Measurements from ENCODE around the gene ARID5A. TPM values are rescaled to one million over a fixed set of nuclear protein-coding genes. Genes with fewer than 3 reads are reported as not detected.

Gene ARID5A
- total and polyA plus RNA-seq, 2 experiments from 2014 or later = 5.5 to 7.7 TPM

DNA sequence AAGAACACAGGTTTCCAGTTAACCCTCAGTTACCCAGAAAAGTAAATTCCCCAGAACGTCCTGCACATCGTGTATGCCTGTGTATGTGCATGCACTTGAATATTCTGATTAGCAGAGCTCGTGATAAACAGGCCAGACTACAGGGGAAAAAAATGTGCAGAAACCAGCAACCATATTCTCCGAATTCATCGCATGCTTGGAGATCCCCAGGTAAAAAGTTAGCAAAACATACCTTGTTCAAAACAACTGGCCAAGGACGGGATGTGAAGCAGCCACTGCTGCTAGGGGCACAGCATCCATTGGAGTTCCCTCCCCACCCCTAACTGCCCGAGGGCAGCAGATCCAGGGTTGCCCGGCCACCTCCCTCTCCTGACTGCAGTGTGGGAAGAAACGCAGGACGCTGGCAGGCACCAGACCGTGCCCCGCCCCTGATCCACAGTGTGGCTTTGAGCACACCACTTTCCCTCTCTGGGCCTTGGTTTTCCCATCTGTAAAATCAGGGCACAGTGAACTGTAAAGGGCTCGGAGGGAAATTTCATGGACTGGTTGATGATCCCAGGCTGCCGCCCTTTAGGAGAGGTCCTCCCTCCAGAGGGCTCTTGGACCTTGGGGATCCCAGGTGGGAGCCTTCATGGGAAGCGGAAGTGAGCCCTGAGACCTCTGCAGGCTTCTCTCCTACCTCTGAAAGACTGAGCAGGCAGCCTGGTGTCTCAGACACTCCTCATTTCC is 11.9 kb upstream of the ARID5A start:
- Histone ChIP-seq H3F3A (replicated peaks; ENCODE audit: low read depth) (no peaks in the 10 kb centered on the region), H3K27ac (ENCODE audit: low read depth) (no peak overlapping the region), H3K9me2 (ENCODE audit: insufficient read depth) (no peaks in the 10 kb centered on the region), H3K36me3 (ENCODE audit: insufficient read depth) (no peaks in the 10 kb centered on the region), H3K4me1 (ENCODE audit: insufficient read depth) (peaks cover 12% of the 10 kb centered on the region), H3K27me3 (ENCODE audit: insufficient read depth) (peaks cover 22% of the 10 kb centered on the region), H3K4me3 (no peak overlapping the region), H2AFZ (no peak overlapping the region), H4K20me1 (replicated peaks; ENCODE audit: insufficient read depth) (no peaks in the 10 kb centered on the region), H3K79me2 (replicated peaks; ENCODE audit: insufficient read depth) (no peaks in the 10 kb centered on the region), H3K4me2 (no peak overlapping the region)
- Mint-ChIP-seq H3K36me3 (ENCODE audit: low read depth) (no peaks in the 10 kb centered on the region), H3K4me1 (peaks cover 16% of the 10 kb centered on the region), H3K4me3 (no peak overlapping the region), H3K27ac (no peak overlapping the region), H3K27me3 (ENCODE audit: insufficient read depth, low read depth, poor library complexity) (peaks cover 26% of the 10 kb centered on the region), H3K9me3 (no peaks in the 10 kb centered on the region)
- DNase-seq (ENCODE audit: low spot score) = no peak
- TF ChIP-seq, protein P1, sequence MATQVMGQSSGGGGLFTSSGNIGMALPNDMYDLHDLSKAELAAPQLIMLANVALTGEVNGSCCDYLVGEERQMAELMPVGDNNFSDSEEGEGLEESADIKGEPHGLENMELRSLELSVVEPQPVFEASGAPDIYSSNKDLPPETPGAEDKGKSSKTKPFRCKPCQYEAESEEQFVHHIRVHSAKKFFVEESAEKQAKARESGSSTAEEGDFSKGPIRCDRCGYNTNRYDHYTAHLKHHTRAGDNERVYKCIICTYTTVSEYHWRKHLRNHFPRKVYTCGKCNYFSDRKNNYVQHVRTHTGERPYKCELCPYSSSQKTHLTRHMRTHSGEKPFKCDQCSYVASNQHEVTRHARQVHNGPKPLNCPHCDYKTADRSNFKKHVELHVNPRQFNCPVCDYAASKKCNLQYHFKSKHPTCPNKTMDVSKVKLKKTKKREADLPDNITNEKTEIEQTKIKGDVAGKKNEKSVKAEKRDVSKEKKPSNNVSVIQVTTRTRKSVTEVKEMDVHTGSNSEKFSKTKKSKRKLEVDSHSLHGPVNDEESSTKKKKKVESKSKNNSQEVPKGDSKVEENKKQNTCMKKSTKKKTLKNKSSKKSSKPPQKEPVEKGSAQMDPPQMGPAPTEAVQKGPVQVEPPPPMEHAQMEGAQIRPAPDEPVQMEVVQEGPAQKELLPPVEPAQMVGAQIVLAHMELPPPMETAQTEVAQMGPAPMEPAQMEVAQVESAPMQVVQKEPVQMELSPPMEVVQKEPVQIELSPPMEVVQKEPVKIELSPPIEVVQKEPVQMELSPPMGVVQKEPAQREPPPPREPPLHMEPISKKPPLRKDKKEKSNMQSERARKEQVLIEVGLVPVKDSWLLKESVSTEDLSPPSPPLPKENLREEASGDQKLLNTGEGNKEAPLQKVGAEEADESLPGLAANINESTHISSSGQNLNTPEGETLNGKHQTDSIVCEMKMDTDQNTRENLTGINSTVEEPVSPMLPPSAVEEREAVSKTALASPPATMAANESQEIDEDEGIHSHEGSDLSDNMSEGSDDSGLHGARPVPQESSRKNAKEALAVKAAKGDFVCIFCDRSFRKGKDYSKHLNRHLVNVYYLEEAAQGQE (IDR thresholded peaks at IDR 0.05; ENCODE audit: unreplicated experiment) = no peak
- TF ChIP-seq POLR2AphosphoS5 (IDR thresholded peaks at IDR 0.05; ENCODE audit: low read depth) (no peak), CREB1 (CRISPR knock-in tag; IDR thresholded peaks at IDR 0.05; ENCODE audit: low read depth) (no peak), ZNF331 (CRISPR knock-in tag; IDR thresholded peaks at IDR 0.05; ENCODE audit: low read depth) (no peak), ZNF114 (CRISPR knock-in tag; IDR thresholded peaks at IDR 0.05) (no peak), EZH2phosphoT487 (IDR thresholded peaks at IDR 0.05; ENCODE audit: unreplicated experiment) (no peak), STAT1 (IDR thresholded peaks at IDR 0.05; ENCODE audit: unreplicated experiment) (no peak), JUNB (IDR thresholded peaks at IDR 0.05; ENCODE audit: unreplicated experiment) (no peak)
- TF ChIP-seq, protein P2, sequence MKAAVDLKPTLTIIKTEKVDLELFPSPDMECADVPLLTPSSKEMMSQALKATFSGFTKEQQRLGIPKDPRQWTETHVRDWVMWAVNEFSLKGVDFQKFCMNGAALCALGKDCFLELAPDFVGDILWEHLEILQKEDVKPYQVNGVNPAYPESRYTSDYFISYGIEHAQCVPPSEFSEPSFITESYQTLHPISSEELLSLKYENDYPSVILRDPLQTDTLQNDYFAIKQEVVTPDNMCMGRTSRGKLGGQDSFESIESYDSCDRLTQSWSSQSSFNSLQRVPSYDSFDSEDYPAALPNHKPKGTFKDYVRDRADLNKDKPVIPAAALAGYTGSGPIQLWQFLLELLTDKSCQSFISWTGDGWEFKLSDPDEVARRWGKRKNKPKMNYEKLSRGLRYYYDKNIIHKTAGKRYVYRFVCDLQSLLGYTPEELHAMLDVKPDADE (IDR thresholded peaks at IDR 0.05) = no peak
- no peak for ATAC-seq

DNA sequence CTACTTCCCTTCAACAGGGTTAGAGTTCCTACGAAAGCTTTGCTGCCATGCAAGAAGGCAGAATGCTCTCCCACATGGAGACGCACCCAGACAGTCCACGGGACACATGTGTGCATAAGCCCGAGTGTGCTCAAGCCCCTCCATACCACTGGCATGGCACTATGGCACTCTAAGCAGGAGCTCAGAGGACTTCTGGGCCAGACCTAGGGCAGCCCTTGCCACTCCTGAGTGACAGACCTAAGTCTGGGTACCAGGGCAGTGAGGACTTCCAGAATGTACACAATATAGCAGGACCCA is 11.4 kb upstream of the ARID5A start:
- no peaks in the 10 kb centered on the region for H3K36me3 ChIP-seq (ENCODE audit: insufficient read depth)
- Mint-ChIP-seq H3K27me3 (ENCODE audit: insufficient read depth, low read depth, poor library complexity) (peaks cover 26% of the 10 kb centered on the region), H3K4me3 (no peak overlapping the region), H3K9me3 (no peaks in the 10 kb centered on the region), H3K4me1 (peaks cover 16% of the 10 kb centered on the region), H3K36me3 (ENCODE audit: low read depth) (no peaks in the 10 kb centered on the region), H3K27ac (no peak overlapping the region)
- no peak overlapping the region for H3K4me3 ChIP-seq
- H3K9me2 ChIP-seq (ENCODE audit: insufficient read depth) = no peaks in the 10 kb centered on the region
- H2AFZ ChIP-seq = no peak overlapping the region
- H3K4me1 ChIP-seq (ENCODE audit: insufficient read depth) = peaks cover 12% of the 10 kb centered on the region
- no peak overlapping the region for H3K4me2 ChIP-seq
- H4K20me1 ChIP-seq (replicated peaks; ENCODE audit: insufficient read depth) = no peaks in the 10 kb centered on the region
- H3F3A ChIP-seq (replicated peaks; ENCODE audit: low read depth) = no peaks in the 10 kb centered on the region
- no peak overlapping the region for H3K27ac ChIP-seq (ENCODE audit: low read depth)
- no peaks in the 10 kb centered on the region for H3K79me2 ChIP-seq (replicated peaks; ENCODE audit: insufficient read depth)
- ATAC-seq (no peak), DNase-seq (ENCODE audit: low spot score) (no peak)
- H3K27me3 ChIP-seq (ENCODE audit: insufficient read depth) = peaks cover 22% of the 10 kb centered on the region
- TF ChIP-seq, protein P2 (IDR thresholded peaks at IDR 0.05) = no peak
- TF ChIP-seq STAT1 (IDR thresholded peaks at IDR 0.05; ENCODE audit: unreplicated experiment) = no peak
- TF ChIP-seq, protein P3, sequence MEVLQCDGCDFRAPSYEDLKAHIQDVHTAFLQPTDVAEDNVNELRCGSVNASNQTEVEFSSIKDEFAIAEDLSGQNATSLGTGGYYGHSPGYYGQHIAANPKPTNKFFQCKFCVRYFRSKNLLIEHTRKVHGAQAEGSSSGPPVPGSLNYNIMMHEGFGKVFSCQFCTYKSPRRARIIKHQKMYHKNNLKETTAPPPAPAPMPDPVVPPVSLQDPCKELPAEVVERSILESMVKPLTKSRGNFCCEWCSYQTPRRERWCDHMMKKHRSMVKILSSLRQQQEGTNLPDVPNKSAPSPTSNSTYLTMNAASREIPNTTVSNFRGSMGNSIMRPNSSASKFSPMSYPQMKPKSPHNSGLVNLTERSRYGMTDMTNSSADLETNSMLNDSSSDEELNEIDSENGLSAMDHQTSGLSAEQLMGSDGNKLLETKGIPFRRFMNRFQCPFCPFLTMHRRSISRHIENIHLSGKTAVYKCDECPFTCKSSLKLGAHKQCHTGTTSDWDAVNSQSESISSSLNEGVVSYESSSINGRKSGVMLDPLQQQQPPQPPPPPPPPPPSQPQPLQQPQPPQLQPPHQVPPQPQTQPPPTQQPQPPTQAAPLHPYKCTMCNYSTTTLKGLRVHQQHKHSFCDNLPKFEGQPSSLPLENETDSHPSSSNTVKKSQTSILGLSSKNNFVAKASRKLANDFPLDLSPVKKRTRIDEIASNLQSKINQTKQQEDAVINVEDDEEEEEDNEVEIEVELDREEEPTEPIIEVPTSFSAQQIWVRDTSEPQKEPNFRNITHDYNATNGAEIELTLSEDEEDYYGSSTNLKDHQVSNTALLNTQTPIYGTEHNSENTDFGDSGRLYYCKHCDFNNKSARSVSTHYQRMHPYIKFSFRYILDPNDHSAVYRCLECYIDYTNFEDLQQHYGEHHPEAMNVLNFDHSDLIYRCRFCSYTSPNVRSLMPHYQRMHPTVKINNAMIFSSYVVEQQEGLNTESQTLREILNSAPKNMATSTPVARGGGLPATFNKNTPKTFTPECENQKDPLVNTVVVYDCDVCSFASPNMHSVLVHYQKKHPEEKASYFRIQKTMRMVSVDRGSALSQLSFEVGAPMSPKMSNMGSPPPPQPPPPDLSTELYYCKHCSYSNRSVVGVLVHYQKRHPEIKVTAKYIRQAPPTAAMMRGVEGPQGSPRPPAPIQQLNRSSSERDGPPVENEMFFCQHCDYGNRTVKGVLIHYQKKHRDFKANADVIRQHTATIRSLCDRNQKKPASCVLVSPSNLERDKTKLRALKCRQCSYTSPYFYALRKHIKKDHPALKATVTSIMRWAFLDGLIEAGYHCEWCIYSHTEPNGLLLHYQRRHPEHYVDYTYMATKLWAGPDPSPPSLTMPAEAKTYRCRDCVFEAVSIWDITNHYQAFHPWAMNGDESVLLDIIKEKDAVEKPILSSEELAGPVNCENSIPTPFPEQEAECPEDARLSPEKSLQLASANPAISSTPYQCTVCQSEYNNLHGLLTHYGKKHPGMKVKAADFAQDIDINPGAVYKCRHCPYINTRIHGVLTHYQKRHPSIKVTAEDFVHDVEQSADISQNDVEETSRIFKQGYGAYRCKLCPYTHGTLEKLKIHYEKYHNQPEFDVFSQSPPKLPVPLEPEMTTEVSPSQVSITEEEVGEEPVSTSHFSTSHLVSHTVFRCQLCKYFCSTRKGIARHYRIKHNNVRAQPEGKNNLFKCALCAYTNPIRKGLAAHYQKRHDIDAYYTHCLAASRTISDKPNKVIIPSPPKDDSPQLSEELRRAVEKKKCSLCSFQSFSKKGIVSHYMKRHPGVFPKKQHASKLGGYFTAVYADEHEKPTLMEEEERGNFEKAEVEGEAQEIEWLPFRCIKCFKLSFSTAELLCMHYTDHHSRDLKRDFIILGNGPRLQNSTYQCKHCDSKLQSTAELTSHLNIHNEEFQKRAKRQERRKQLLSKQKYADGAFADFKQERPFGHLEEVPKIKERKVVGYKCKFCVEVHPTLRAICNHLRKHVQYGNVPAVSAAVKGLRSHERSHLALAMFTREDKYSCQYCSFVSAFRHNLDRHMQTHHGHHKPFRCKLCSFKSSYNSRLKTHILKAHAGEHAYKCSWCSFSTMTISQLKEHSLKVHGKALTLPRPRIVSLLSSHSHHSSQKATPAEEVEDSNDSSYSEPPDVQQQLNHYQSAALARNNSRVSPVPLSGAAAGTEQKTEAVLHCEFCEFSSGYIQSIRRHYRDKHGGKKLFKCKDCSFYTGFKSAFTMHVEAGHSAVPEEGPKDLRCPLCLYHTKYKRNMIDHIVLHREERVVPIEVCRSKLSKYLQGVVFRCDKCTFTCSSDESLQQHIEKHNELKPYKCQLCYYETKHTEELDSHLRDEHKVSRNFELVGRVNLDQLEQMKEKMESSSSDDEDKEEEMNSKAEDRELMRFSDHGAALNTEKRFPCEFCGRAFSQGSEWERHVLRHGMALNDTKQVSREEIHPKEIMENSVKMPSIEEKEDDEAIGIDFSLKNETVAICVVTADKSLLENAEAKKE (CRISPR knock-in tag; IDR thresholded peaks at IDR 0.05) = no peak
- no peak for TF ChIP-seq CREB1 (CRISPR knock-in tag; IDR thresholded peaks at IDR 0.05; ENCODE audit: low read depth)
